OCI-M2 (cell line): ENCODE measurements around the gene NCAPH2.

Source experiments
- DNase-seq: peaks from one replicate; lab custom pipeline; 2025; ENCODE audit not compliant: unreplicated experiment; lab: John Stamatoyannopoulos, UW

Gene NCAPH2

GRCh38 chr22:50473855-50474671 lies 34.0 kb upstream of the NCAPH2 start:
- DNase-seq = no peak

GRCh38 chr22:50474710-50475651 lies 33.0 kb upstream of the NCAPH2 start, which contains the start of gene SBF1:
SBF1 (minus strand) TSS chr22:50475035; CDS start chr22:50474840, 195 bp downstream.
- peak; percentile 12 for DNase-seq

DNA sequence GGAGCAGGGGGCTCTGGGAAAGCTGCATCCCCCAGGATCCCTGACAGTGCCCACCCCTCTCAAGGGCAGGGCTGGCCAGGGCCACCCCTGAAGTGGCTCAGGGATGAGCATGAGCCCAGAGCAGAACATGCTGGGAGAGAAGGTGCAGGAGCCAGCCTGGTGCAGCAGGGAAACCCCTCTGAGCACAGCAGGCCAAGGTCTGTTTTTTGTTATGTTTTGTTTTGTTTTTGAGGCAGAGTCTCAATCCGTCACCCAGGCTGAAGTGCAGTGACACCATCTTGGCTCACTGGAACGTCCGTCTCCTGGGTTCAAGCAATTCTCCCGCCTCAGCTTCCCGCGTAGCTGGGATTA lies 32.4 kb upstream of the NCAPH2 start:
- no peak for DNase-seq

- DNase-seq = no peak
Observed at GRCh38 chr22:50476868-50477267, 31.2 kb upstream of the NCAPH2 start.

- no peak for DNase-seq
Observed at GRCh38 chr22:50477923-50478322, 30.1 kb upstream of the NCAPH2 start.

DNA sequence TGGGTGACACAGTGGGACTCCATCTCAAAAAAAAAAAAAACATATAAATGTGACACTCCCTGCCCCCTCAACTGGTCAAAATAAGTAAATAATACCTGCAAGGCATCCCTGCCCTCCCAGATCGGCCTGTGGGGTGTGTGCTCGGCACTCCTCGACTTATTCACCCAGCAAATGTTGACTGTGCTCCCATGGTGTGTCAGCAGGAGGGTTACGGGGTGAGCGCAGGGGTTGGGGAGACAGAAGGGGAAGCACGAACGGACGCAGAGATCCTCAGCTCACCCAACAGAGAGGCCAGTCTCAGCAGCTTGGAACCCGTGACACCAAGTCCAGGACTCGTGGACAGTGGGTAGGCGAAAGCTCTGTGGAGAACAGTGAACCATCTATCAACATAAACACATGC lies 28.3 kb upstream of the NCAPH2 start:
- no peak for DNase-seq

GRCh38 chr22:50481045-50481439 lies 27.0 kb upstream of the NCAPH2 start:
- no peak for DNase-seq

- DNase-seq = no peak
Observed at GRCh38 chr22:50481440-50482106, 26.5 kb upstream of the NCAPH2 start, which contains the start of gene ADM2. ADM2 (plus strand) TSS chr22:50481543; CDS start chr22:50481848, 305 bp downstream.

DNA sequence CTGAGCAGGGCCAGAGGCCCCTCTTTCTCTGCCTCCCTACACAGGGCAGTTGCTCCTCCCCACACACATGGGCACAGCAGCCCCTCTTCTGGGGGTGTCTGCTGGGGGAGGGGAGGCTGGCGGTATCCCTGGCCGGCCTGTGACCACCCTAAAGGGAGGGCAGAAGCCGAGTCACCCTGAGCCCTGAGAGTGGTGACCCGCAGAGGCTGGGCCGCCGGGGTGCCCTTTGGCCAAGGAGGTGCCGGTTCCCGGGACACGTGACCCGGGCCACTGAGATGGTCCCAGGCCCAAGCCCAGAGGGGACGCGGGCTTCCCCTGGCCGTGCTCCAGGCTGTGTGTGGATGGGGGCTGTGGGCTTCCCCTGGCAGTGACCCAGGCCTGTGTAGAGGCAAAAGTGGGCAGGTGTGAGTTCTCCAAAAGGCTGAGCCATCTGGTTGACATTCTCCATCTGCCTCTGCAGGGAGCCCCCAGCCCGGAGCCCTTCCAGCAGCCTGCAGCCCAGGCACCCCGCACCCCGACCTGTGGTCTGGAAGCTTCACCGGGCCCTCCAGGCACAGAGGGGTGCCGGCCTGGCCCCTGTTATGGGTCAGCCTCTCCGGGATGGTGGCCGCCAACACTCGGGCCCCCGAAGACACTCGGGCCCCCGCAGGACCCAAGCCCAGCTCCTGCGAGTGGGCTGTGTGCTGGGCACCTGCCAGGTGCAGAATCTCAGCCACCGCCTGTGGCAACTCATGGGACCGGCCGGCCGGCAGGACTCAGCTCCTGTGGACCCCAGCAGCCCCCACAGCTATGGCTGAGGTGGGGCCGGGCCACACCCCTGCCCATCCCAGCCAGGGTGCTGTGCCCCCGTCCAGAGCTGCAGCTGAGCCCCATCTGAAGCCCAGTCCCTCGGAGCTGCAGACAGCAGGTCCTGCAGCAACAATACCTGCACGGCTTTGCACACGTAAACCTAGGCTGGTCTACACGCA lies 25.6 kb upstream of the NCAPH2 start:
- DNase-seq = no peak

DNA sequence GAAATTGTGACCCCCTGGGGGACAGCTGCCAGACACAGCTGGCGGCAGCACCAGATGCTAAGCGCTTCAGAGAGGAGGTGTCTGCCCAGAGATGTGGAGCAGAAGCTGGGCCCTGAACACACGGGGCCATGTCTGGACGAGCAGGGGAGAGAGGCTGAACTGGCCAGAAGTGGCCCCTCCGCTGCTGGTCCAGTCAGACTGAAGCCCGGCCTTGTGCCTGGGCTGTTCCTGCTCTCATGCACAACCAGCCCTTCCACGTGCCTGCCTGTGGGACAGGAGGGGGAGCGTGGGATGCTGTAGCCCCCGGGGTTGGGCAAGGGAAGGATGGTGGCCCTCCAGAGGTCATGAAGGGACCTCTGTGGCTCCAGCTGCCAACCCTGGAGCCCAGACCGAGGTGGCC lies 24.9 kb upstream of the NCAPH2 start:
- DNase-seq = no peak

DNA sequence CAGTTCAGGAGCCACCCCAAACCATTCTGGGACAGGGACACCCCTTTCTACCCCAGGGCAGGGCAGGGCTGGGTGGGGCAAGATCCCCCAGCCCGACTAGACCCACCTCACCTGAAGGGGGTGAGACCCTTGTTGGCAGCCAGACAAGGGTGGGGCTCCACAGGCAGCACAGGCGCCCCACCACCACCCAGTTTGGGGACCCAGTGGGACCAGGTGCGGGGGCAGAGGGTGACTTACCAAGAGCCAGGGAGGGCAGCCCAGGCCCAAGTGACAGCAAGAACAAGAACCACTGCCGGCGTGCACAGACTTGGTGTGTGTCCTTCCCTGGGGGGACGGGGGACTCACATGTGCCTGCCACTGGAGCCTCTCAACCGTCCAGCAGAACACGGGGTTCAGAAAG lies 24.5 kb upstream of the NCAPH2 start:
- DNase-seq = no peak

DNA sequence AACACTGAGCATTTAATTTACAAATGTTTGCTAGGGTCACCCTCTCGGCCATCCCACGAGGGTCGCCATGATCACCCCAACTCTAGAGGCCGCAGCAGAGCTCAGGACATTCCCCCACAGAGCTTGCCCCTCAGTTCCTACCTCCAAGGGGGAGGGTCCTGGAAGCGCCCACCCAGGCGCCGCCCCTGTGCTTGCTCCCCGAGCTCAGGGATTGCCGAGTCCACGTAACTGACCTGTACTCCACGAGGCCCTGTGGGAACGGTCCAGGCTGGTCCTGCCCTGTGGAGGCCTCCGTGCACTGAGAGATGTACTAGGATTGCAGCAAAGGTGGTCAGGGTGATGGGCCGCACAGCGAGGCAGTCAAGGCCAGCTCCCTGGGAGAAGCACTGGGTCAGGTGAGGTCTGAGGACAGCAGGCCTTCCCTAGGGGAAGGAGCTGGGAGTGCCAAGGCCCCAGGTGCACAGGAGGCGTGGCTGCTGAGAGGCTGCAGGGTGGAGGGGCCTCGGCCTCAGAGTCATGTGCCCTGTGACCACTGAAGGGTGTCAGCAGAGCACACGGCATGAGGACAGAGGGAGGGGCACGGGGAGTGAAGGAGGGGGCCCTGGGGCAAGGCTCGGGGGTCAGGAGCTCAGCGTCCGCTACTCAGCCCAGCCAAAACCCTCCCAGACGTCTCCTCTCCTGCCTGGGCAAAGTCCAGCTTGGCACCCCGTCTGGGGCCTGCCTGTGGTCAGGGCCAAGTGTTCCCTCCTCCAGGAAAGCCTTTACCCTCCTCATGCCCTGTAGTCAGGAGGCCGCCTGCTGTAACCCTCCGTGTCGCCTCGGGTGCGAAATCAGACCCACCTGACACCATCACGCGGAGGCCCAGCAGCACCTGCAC lies 23.8 kb upstream of the NCAPH2 start:
- no peak for DNase-seq

- DNase-seq = no peak
Observed at GRCh38 chr22:50485221-50486131, 22.5 kb upstream of the NCAPH2 start.

- DNase-seq = no peak
Observed at GRCh38 chr22:50486561-50487289, 21.3 kb upstream of the NCAPH2 start, which contains the start of gene MIOX. MIOX (plus strand) TSS chr22:50486859; CDS start chr22:50486898, 39 bp downstream.

DNA sequence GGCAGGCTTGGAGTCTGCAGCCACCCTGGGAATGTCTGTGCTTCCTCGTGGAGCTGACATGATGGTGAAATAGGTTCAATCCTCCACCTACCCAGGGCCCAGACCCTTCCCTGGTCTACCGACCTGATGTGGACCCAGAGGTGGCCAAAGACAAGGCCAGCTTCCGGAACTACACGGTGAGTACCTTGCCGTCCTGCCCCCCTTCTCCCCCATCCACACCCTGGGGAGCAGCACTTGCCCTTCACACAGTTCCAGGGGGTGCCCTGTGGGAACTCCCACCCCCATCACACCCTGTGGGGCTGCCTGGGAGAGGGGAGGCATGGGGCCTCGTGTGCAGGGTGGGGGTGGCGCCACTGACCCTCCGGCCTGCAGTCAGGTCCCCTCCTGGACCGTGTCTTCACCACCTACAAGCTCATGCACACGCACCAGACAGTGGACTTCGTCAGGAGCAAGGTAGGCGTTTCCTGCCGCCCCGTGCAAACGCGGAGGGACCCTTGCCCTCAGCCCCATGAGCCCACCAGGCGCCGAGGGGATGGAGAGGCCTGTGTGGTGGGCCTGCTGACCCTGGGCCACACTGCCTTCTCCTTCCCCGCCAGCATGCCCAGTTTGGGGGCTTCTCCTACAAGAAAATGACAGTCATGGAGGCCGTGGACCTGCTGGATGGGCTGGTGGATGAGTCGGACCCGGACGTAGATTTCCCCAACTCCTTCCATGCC lies 20.6 kb upstream of the NCAPH2 start:
- no peak for DNase-seq

DNA sequence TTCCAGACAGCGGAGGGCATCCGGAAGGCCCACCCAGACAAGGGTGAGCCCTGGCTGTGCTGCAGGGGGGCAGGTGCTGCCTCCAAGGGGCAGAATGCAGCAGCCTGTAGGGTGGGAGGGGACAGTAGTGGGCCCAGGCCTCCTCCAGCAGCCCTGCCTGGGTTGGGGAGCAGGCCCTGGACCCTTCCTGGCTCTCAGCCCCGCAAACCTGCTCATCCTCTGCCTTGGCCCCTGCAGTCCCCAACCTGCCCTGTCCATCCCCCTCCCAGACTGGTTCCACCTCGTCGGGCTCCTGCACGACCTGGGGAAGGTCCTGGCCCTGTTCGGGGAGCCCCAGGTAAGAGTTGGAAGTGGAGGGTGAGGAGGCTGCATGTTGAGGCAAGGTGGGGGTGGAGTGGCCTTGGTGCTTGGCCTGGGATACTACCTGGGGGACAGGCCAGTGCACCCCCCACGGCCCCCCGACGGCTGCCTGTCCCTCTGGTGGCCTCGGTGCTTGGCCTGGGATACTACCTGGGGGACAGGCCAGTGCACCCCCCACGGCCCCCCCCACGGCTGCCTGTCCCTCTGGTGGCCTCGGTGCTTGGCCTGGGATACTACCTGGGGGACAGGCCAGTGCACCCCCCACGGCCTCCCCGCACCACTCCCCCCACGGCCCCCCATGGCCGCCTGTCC lies 19.9 kb upstream of the NCAPH2 start:
- DNase-seq = no peak
